GM04504 (cell line): ENCODE data around the gene TRAPPC13.
"Not testable (repeated sequence)": the region's sequence is repeated elsewhere in the genome, so short reads cannot be mapped to it uniquely, and the experiment has no call there.

Source experiments
- DNase-seq: peaks from one replicate; pipeline ENCODE4 v3.0.0-alpha.2; 2012; ENCODE audit warnings: low read depth

The TRAPPC13 gene

GRCh38 chr5:65676056-65676455, 51.2 kb downstream of the TRAPPC13 start:
- not testable (repeated sequence) for DNase-seq

- no peak for DNase-seq
Measured at GRCh38 chr5:65682148-65682547, 57.3 kb downstream of the TRAPPC13 start.

GRCh38 chr5:65693121-65693520, 68.3 kb downstream of the TRAPPC13 start:
- no peak for DNase-seq

- no peak for DNase-seq
Measured at GRCh38 chr5:65695162-65695755, 70.4 kb downstream of the TRAPPC13 start.

GRCh38 chr5:65695896-65696295, 71.1 kb downstream of the TRAPPC13 start:
- DNase-seq, result no peak

GRCh38 chr5:65696892-65697291, 72.1 kb downstream of the TRAPPC13 start:
- no peak for DNase-seq

GRCh38 chr5:65699338-65699737, 74.5 kb downstream of the TRAPPC13 start:
- DNase-seq, result no peak

GRCh38 chr5:65702036-65702435, 77.2 kb downstream of the TRAPPC13 start:
- DNase-seq, result no peak

GRCh38 chr5:65704621-65705239, 79.9 kb downstream of the TRAPPC13 start:
- no peak for DNase-seq

GRCh38 chr5:65707663-65708062, 82.8 kb downstream of the TRAPPC13 start:
- no peak for DNase-seq

GRCh38 chr5:65708145-65708544, 83.3 kb downstream of the TRAPPC13 start:
- DNase-seq, result no peak
